Smooth muscle cell (in vitro differentiated cells): Measurements from ENCODE around the gene MRPL58. TPM values are rescaled to one million over a fixed set of nuclear protein-coding genes. Genes with fewer than 3 reads are reported as not detected.
A peak's percentile ranks its signal among the peaks of the same experiment; 100 is the strongest.

ENCODE experiments used
- DNase-seq: peaks from one replicate; lab custom pipeline; 2025; ENCODE audit not compliant: unreplicated experiment; lab: John Stamatoyannopoulos, UW
- H2AFZ ChIP-seq: fragments of 200-600 bp; sonication (generic); 2 replicates; pipeline ENCODE4 v1.6.0; 2016; ENCODE audit warnings: antibody characterized with exemption, low read depth, mild to moderate bottlenecking
- H3F3A ChIP-seq: fragments of 200-600 bp; sonication (generic); 2 replicates; pipeline ENCODE4 v1.6.0; 2017; ENCODE audit warnings: antibody characterized with exemption, low read depth
- H3K27ac ChIP-seq: fragments of 200-600 bp; sonication (generic); 2 replicates; pipeline ENCODE4 v1.5.1; 2016; ENCODE audit warnings: low read depth, mild to moderate bottlenecking
- H3K27me3 ChIP-seq: fragments of 200-600 bp; sonication (generic); 2 replicates; pipeline ENCODE4 v1.6.1; 2016; ENCODE audit warnings: low read depth, mild to moderate bottlenecking
- H3K36me3 ChIP-seq: fragments of 200-600 bp; sonication (generic); 2 replicates; pipeline ENCODE4 v1.5.1; 2016; ENCODE audit warnings: low read depth
- H3K4me1 ChIP-seq: fragments of 200-600 bp; sonication (generic); 2 replicates; pipeline ENCODE4 v1.5.1; 2016; ENCODE audit warnings: low read depth
- H3K4me2 ChIP-seq: fragments of 200-600 bp; sonication (generic); 2 replicates; pipeline ENCODE4 v1.6.0; 2016; ENCODE audit warnings: mild to moderate bottlenecking
- H3K4me3 ChIP-seq: fragments of 200-600 bp; sonication (generic); 2 replicates; pipeline ENCODE4 v1.5.1; 2016; ENCODE audit warnings: mild to moderate bottlenecking
- H3K79me2 ChIP-seq: fragments of 200-600 bp; sonication (generic); 2 replicates; pipeline ENCODE4 v1.6.0; 2016; ENCODE audit warnings: low read depth, mild to moderate bottlenecking
- H3K9ac ChIP-seq: fragments of 200-600 bp; sonication (generic); 2 replicates; pipeline ENCODE4 v1.6.0; 2016; ENCODE audit warnings: low read depth
- H3K9me3 ChIP-seq: fragments of 200-600 bp; sonication (generic); replicated peaks from 2 replicates; pipeline ENCODE4 v1.5.1; 2016; ENCODE audit warnings: low read depth
- H4K20me1 ChIP-seq: fragments of 200-600 bp; sonication (generic); 2 replicates; pipeline ENCODE4 v1.6.0; 2016; ENCODE audit warnings: low read depth
- CTCF ChIP-seq: fragments of 200-600 bp; sonication (generic); IDR thresholded peaks from 2 replicates; pipeline ENCODE4 v1.5.1; 2017; ENCODE audit warnings: borderline replicate concordance, mild to moderate bottlenecking, antibody characterized with exemption; ENCODE audit not compliant: insufficient read depth, poor library complexity, severe bottlenecking
- WGBS: methylation state at CpG from one replicate; pipeline ENCODE4 v1.1.7; 2016; ENCODE audit warnings: low lambda C conversion rate; 5-methylcytosine and 5-hydroxymethylcytosine counted together
- polyA plus RNA-seq: library from polyadenylated mRNA; unstranded; fragments of >200 nt; fragmentation: Nextera tagmentation; extraction: Ambion mirVana; gene quantifications from 2 replicates; pipeline ENCODE4 v1.2.1, GENCODE V29; 2016
- total RNA-seq: library from RNA; depleted of rRNA; stranded (reverse); fragments of >200 nt; gene quantifications from 2 replicates; pipeline ENCODE4 v1.2.3, GENCODE V29; 2014

MRPL58 gene
- total and polyA plus RNA-seq, 2 experiments from 2014 or later: 36.2 to 75.6 TPM

- no peaks in the 10 kb centered on the region for H3K4me1 ChIP-seq
- H4K20me1 ChIP-seq: no peaks in the 10 kb centered on the region
- TF ChIP-seq CTCF: no peak
- H3K9me3 ChIP-seq: no peaks in the 10 kb centered on the region
- no peak overlapping the region for H2AFZ ChIP-seq
- H3K27me3 ChIP-seq: peaks cover 45% of the 10 kb centered on the region
- no peak for DNase-seq
- no peak overlapping the region for H3K9ac ChIP-seq
- H3K27ac ChIP-seq: no peak overlapping the region
- 70% methylated on average over 8 of the region's 8 CpGs for WGBS
- H3K4me2 ChIP-seq: peak overlapping the region; percentile 93
- H3F3A ChIP-seq: no peaks in the 10 kb centered on the region
- H3K4me3 ChIP-seq: peak overlapping the region; percentile 63
- no peaks in the 10 kb centered on the region for H3K79me2 ChIP-seq
- no peaks in the 10 kb centered on the region for H3K36me3 ChIP-seq
Observed at GRCh38 chr17:74971069-74971841, 41.2 kb upstream of the MRPL58 start.

- Histone ChIP-seq H3K4me1 (no peaks in the 10 kb centered on the region), H3K27ac (no peak overlapping the region), H3K4me3 (peak overlapping the region; percentile 63), H3K4me2 (peak overlapping the region; percentile 93), H2AFZ (no peak overlapping the region), H3K36me3 (no peaks in the 10 kb centered on the region), H3K27me3 (peaks cover 45% of the 10 kb centered on the region), H3F3A (no peaks in the 10 kb centered on the region), H3K9me3 (no peaks in the 10 kb centered on the region), H3K79me2 (no peaks in the 10 kb centered on the region), H3K9ac (no peak overlapping the region), H4K20me1 (no peaks in the 10 kb centered on the region)
- no peak for DNase-seq
- no peak for TF ChIP-seq CTCF
- WGBS: 22% methylated on average over 9 of the region's 9 CpGs
Observed at GRCh38 chr17:74971842-74972106, 40.7 kb upstream of the MRPL58 start.

- Histone ChIP-seq H3K36me3 (no peaks in the 10 kb centered on the region), H3K4me1 (no peaks in the 10 kb centered on the region), H3K27me3 (peaks cover 45% of the 10 kb centered on the region), H4K20me1 (no peaks in the 10 kb centered on the region), H3K9ac (no peak within 1 kb of the TSS), H3K4me2 (peak within 1 kb of the TSS; percentile 93), H3K27ac (no peak within 1 kb of the TSS), H3K79me2 (no peaks in the 10 kb centered on the region), H2AFZ (no peak within 1 kb of the TSS), H3K4me3 (peak within 1 kb of the TSS; percentile 63), H3K9me3 (no peaks in the 10 kb centered on the region), H3F3A (no peaks in the 10 kb centered on the region)
- no peak for DNase-seq
- TF ChIP-seq CTCF: no peak
- WGBS: 1% methylated on average over 15 of the region's 95 CpGs
Observed at GRCh38 chr17:74972107-74972972, 40.1 kb upstream of the MRPL58 start, which contains the start of gene HID1. HID1 (minus strand) TSS chr17:74972759; CDS start chr17:74972656, 103 bp downstream.
